Neural cell (in vitro differentiated cells): ENCODE data around the gene ANGEL1.

Experiments used
- CTCF ChIP-seq: fragments of 450-650 bp; IDR thresholded peaks from 2 replicates; pipeline ENCODE4 v1.5.1; 2014; ENCODE audit warnings: antibody characterized with exemption, mild to moderate bottlenecking, moderate library complexity; ENCODE audit not compliant: poor library complexity, severe bottlenecking
- EP300 ChIP-seq: fragments of 450-650 bp; conservative IDR thresholded peaks from 2 replicates; pipeline ENCODE4 v1.6.1; 2014; ENCODE audit warnings: antibody characterized with exemption, mild to moderate bottlenecking, moderate library complexity; ENCODE audit not compliant: poor library complexity, severe bottlenecking
- EZH2 ChIP-seq: fragments of 200-600, 300-800 bp; shearing (Covaris generic), sonication (generic); IDR thresholded peaks from 2 replicates; pipeline ENCODE4 v1.6.1; 2014; ENCODE audit warnings: antibody characterized with exemption, low read length, borderline replicate concordance, mild to moderate bottlenecking; ENCODE audit not compliant: insufficient read depth, poor library complexity, severe bottlenecking
- MXI1 ChIP-seq: fragments of 450-650 bp; conservative IDR thresholded peaks from 2 replicates; pipeline ENCODE4 v1.6.1; 2014; ENCODE audit warnings: antibody characterized with exemption, mild to moderate bottlenecking; ENCODE audit not compliant: poor library complexity, severe bottlenecking
- POLR2AphosphoS5 ChIP-seq: IDR thresholded peaks from 2 replicates; pipeline ENCODE4 v1.6.1; 2012
- RAD21 ChIP-seq: fragments of 450-650 bp; conservative IDR thresholded peaks from 2 replicates; pipeline ENCODE4 v1.6.1; 2014; ENCODE audit warnings: antibody characterized with exemption, mild to moderate bottlenecking, moderate library complexity
- REST ChIP-seq: IDR thresholded peaks from 2 replicates; pipeline ENCODE4 v1.6.1; 2012; ENCODE audit warnings: borderline replicate concordance
- SMC3 ChIP-seq: fragments of 450-650 bp; conservative IDR thresholded peaks from 2 replicates; pipeline ENCODE4 v1.6.1; 2014; ENCODE audit warnings: antibody characterized with exemption, mild to moderate bottlenecking, moderate library complexity; ENCODE audit not compliant: poor library complexity
- TAF1 ChIP-seq: IDR thresholded peaks from 2 replicates; pipeline ENCODE4 v1.6.1; 2012; ENCODE audit warnings: low read depth

GRCh38 chr14:76752744-76753143, 59.9 kb downstream of the ANGEL1 start:
- TF ChIP-seq REST (no peak), TAF1 (no peak), CTCF (no peak), EZH2 (no peak), POLR2AphosphoS5 (no peak), SMC3 (no peak), RAD21 (no peak), EP300 (no peak), MXI1 (no peak)
